HG03135 (cell line): Measurements from ENCODE around the gene SPTBN4.
"Not testable (repeated sequence)": the region's sequence is repeated elsewhere in the genome, so short reads cannot be mapped to it uniquely, and the experiment has no call there.

Experiments
- ATAC-seq: cut with Tn5 transposase; IDR thresholded peaks from one replicate; pipeline ENCODE4 v1.9.1; 2021; ENCODE audit warnings: mild to moderate bottlenecking, moderate library complexity; ENCODE audit not compliant: unreplicated experiment

The SPTBN4 gene

DNA sequence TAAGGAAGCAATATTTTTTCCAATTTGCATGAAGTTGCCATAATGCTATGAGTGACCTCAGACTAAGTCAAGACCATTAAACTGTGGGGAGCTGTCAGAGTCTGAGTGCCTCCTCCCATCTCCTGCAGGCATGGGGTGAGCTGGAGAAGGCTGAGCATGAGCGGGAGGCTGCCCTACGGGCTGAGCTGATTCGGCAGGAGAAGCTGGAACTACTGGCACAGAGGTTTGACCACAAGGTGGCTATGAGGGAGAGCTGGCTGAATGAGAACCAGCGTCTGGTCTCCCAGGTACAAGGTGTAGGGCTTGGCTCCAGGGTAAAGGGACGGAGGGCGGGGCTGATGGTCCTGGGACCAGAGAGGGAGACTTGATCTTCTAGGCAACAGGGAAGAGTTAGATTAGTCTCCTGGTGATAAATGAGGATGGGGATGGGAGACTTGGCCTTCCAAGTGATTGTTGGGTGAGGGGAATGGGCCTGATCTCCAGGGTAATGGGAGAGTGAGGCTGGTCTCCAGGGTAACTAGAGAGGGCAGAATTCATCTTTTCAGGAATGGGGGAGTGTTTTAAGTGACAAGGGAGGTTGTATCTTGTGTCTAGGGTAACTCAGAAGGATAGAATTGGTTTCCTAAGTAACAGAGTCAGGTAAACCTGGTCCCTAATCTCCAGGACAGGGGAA is 36.0 kb downstream of the SPTBN4 start:
- no peak for ATAC-seq

DNA sequence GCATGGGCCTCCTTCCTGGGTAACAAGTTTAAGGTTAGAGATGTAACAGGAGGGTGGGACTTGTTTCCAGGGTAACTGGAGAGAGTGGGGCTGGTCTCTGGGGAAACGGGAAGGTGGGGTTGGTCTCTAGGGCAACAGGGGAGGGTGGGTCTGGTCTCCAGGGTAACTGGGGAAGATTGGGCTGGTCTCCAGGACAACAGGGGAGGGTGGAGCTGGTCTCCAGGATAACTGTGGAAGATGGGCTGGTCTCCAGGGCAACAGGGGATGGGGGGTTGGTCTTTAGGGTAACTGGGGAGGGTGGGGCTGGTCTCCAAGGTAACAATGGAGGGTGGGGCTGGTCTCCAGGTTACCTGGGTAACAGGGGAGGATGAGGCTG is 36.5 kb downstream of the SPTBN4 start:
- ATAC-seq = no peak

DNA sequence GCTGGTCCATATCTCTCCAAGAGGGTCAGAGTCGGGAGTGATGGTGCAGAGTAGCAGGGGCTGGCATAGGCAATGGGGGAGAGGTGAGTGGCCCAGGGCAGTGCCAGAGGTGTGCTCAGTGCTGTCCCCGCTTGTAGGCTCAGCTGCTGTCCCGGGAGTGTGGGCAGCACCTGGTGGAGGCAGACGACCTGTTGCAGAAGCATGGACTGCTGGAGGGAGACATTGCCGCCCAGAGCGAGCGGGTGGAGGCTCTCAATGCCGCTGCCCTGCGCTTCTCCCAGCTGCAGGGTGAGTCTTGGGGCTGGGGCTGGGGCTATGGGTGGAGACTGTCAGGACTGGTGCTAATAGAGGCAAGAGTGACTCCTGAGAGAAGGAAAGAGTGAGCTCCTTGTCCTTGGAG is 39.3 kb downstream of the SPTBN4 start:
- no peak for ATAC-seq

DNA sequence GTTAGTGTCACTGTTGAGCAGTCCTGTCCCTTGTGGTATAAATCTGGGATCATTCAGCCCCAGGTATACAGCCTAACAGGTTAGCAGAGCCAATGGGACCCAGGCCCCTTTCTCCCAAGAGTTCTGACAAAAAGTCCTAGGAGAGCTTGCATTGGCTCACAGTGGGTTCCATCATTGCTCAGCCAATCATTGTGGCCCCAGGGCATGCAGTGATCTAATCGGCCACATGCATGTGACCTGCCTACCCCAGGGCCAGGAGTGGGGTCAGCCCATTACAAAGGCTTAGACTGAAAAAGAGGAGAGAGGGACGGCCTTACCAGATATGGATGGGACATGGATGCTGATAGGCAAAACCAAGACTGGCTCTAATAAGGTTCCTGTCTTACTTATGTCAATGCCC is 41.1 kb downstream of the SPTBN4 start:
- no peak for ATAC-seq

DNA sequence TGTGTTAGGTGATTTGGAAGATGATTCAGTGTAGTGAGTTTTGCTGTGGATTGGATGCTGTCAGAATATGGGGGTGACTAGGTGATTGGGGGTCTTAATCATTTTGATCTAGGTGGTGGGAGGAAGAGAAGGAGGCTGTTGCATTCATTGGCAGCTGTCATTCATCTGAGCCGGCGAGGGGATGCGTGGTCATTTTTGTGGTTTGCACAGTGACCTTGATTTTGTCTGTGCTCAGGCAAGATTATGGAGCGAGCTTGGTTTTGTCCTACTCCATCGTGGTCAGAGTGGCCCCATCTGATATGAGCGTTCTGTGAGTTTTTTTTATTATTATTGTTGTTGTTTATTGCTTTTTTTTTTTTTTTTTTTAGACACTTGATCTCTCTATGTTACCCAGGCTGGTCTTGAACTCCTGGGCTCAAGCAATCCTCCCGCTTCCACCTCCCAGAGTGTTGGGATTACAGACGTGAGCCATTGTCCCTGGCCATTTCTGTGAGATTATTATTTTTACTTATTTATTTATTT is 42.0 kb downstream of the SPTBN4 start:
- no peak for ATAC-seq

DNA sequence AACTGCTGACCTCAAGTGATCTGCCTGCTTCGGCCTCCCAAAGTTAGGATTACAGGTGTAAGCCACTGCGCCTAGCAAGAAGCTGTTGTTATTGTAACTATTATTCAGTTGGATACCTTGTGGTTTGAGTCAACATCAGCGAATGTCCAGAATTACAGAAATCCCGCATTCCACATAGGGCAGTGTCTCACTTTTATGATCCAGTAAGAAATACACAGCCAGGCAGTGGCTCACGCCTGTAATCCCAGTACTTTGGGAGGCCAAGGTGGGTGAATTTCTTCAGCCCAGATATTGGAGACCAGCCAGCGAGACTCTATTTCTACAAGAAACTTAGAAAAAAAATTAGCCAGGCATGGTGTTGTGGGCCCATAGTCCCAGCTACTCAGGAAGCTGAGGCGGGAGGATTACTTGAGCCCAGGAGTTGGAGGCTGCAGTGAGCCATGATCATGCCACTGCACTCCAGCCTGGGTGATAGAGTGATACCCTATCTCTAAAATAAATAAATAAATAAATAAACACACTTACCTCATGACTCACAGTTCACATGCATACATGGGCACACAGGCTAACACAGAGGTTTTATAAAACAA is 43.8 kb downstream of the SPTBN4 start:
- no peak for ATAC-seq

DNA sequence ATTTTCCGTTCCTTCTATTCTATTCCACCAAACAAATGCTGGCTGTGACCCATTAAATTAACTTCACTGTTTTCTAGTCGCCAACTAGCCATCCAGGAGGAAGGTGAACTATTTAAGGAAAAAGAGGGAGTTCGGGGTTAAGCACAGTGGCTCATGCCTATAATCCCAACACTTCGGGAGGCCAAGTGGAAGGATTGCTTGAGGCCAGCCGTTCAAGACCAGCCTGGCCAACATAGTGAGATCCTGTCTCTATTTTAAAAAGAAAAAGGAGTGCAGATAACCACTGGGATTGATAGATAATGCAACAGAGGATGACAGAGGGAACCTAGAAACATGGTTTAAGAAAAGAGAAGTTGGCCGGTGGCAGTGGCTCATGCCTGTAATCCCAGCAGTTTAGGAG is 44.7 kb downstream of the SPTBN4 start:
- ATAC-seq = no peak

DNA sequence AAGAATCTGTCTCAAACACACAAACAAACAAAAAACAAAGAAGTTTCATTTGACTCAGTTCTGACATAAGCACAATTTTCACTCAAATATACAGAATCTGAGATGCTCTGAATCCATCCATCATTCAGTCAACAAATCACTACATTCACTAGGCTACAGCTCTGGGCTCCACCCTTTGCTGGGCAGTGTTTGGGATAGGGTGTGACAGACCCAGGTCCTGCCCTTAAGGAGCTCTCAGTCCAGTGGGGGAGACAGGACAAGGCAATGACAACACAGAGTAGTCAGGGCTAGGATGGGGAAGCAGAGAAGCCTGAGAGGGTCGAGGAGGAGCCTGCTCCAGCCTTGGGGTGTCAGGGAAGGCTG is 45.3 kb downstream of the SPTBN4 start:
- no peak for ATAC-seq

DNA sequence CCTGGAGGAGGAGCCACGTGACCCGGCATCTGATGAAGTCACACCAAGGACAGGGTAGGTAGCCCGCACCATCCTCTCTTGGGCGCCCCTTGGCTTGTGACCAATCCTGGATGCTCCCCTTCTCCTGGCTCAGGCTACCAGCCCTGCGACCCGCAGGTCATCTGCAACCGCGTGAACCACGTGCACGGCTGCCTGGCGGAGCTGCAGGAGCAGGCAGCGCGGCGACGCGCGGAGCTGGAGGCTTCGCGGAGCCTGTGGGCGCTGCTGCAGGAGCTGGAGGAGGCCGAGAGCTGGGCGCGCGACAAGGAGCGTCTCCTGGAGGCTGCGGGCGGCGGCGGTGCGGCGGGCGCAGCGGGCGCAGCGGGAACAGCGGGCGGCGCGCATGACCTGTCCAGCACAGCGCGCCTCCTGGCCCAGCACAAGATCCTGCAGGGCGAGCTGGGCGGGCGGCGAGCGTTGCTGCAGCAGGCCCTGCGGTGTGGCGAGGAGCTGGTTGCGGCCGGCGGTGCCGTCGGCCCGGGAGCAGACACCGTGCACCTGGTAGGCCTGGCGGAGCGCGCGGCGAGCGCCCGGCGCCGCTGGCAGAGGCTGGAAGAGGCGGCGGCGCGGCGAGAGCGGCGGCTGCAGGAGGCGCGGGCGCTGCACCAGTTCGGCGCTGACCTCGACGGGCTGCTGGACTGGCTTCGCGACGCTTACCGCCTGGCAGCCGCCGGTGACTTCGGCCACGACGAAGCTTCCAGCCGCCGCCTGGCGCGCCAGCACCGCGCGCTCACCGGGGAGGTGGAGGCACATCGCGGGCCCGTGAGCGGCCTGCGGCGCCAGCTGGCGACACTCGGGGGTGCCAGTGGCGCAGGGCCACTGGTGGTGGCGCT is 45.9 kb downstream of the SPTBN4 start:
- ATAC-seq = no peak

DNA sequence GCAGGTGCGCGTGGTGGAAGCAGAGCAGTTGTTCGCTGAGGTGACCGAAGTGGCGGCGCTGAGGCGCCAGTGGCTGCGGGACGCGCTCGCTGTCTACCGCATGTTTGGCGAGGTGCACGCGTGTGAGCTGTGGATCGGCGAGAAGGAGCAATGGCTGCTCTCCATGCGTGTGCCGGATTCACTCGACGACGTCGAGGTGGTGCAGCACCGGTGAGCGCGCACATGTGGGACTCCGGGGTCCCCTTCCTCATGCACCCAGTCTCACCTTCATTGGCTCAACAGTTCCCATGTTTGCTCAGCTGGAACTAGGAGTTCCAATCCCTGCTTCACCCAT is 46.5 kb downstream of the SPTBN4 start:
- ATAC-seq = no peak

DNA sequence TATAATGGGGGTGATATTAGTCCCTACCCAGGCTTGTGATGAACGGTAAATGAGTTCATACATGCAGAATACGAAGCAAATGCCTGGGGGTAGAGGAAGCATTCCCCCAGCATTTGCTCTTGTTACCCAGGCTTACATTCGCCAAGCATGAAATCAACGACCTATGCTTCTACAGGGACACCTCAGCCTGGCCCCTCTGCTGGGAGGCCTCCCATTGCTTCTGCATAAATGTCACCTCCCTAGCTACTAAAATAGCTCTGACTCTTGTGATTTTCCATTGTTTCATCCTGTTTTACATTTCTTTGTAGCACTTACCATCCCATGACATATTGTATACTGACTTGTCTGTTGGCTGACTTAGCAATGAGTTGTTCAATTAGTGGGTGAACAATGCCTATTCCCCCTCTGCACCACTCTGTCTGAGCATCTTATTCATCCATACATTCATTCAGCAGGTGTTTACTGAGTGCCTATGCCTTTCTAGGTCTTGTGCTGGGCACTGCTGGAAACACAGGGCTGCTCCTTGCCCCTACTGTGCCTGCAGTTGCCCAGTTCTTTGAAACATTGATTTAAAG is 47.0 kb downstream of the SPTBN4 start:
- no peak for ATAC-seq

DNA sequence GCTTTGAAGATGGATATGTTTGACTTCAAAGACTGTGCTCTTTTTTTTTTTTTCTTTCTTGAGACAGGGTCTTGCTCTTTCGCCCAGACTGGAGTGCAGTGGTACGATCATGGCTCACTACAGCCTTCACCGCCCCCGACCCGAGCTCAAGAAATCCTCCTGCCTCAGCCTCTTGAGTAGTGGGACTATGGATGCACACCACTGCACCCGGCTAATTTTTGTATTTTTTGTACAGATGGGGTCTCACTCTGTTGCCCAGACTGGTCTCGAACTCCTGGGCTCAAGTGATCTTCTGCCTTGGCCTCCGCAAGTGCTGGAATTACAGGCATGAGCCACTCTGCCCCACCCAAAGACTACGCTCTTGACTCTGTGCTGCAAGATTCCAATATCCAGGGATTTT is 50.4 kb downstream of the SPTBN4 start:
- ATAC-seq = no peak

DNA sequence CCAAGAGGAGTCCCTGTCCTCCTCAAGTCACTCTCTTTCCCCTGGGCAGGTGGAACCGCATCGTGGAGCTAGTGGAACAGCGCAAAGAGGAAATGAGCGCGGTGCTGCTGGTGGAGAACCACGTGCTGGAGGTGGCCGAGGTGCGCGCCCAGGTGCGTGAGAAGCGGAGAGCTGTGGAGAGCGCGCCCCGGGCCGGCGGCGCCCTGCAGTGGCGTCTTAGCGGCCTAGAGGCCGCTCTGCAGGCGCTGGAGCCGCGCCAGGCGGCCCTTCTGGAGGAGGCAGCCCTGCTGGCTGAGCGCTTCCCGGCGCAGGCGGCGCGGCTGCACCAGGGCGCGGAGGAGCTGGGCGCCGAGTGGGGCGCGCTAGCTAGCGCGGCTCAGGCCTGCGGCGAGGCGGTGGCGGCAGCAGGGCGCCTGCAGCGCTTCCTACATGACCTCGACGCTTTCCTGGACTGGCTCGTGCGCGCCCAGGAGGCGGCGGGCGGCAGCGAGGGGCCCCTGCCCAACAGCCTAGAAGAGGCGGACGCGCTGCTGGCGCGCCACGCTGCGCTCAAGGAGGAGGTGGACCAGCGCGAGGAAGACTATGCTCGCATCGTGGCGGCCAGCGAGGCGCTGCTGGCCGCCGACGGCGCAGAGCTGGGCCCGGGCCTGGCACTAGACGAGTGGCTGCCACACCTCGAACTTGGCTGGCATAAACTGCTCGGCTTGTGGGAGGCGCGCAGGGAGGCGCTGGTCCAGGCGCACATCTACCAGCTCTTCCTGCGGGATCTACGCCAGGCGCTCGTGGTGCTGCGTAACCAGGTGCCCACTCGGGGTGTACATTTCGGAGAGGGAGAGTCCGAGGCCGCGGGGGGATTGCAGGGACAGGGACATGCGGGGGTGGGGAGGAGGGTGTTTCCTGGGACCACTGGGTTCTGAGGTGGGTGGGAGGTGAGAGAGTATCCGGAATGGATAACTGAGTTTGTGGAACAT is 52.8 kb downstream of the SPTBN4 start:
- no peak for ATAC-seq

DNA sequence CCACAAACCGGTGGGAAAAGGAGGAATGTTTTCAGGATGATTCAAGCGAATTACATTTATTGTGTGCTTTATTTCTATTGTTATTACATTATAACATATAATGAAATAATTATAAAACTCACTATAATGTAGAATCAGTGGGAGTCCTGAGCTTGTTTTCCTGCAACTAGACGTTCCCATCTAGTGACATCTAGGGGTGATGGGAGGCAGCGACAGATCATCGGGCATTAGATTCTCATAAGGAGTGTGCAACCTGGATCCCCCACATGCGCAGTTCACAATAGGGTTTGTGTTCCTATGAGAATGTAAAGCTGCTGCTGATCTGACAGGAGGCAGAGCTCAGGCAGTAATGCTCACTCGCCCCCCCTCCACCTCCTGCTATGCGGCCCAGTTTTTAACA is 54.5 kb downstream of the SPTBN4 start:
- ATAC-seq = no peak

DNA sequence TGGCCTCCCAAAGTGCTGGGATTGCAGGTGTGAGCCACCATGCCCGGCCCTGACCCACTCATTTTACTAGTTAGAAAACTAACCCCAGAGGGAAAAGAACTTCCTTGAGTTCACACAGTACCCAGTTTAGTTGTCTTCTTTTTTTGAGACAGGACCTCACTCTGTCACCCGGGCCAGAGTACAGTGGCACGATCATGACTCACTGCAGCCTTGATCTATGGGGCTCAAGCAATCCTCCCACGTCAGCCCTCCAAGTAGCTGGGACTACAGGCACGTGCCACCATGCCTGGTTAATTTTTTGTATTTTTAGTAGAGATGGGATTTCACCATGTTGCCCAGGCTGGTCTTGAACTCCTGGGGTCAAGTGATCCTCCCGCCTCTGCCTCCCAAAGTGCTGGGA is 55.1 kb downstream of the SPTBN4 start:
- ATAC-seq = not testable (repeated sequence)

DNA sequence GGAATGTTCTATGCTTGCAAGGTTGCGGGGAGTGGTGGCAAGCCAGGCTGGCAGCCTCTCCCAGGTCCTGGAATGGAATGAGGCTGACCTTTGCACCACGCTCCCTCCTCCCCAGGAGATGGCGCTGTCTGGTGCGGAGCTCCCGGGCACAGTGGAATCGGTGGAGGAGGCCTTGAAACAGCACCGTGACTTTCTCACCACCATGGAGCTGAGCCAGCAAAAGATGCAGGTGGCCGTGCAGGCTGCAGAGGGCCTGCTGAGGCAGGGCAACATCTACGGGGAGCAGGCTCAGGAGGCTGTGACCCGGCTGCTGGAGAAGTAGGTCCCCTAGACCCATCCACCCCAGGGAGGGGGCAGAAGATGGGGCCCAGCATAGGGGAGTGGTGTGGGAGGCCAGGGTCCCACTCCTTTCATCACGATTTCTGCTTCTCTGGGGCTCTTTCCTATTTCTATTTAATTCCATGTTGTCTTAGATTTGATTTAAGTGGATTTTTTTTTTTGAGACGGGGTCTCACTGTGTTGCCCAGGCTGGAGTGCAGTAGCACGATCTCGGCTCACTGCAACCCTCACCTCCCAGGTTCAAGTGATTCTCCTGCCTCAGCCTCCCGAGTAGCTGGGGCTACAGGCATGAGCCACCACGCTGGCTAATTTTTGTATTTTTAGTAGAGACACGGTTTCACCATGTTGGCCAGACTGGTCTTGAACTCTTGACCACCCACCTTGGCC is 56.7 kb downstream of the SPTBN4 start:
- no peak for ATAC-seq

DNA sequence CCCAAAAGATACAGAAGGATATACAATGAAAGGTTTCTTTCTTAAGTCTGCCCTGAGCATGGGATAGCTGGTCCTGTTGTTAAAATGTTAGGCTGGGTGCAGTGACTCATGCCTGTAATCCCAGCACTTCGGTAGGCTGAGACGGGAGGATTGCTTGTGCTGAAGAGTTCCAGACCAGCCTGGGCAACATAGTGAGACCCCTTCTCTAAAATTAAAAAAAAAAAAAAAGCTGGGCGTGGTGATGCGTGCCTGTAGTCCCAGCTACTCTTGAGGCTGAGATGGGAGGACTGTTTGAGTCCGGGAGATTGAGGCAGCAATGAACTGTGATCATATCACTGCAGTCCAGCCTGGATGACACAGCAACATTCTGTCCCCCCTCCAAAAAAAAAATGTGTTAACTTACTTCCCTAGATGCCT is 57.3 kb downstream of the SPTBN4 start:
- no peak for ATAC-seq

DNA sequence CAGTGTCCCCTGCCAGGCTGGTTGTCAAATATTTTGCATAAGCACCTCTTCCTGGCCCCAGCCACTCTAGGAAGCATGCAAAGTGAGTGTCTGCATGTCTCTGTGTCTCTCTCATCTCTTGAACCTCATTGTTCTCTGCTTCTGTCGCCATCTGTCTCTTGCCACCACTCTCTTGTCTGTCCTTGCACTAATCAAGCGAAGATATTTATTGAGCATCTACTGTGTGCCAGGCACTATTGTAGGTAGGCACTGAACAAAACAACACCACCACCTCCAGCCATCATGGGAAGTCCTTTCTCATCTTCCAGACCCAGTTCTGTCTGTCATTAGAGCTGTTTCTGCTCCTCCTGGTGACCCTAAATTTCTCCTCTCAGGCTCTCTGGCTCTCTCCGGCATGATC is 57.9 kb downstream of the SPTBN4 start:
- ATAC-seq = no peak

DNA sequence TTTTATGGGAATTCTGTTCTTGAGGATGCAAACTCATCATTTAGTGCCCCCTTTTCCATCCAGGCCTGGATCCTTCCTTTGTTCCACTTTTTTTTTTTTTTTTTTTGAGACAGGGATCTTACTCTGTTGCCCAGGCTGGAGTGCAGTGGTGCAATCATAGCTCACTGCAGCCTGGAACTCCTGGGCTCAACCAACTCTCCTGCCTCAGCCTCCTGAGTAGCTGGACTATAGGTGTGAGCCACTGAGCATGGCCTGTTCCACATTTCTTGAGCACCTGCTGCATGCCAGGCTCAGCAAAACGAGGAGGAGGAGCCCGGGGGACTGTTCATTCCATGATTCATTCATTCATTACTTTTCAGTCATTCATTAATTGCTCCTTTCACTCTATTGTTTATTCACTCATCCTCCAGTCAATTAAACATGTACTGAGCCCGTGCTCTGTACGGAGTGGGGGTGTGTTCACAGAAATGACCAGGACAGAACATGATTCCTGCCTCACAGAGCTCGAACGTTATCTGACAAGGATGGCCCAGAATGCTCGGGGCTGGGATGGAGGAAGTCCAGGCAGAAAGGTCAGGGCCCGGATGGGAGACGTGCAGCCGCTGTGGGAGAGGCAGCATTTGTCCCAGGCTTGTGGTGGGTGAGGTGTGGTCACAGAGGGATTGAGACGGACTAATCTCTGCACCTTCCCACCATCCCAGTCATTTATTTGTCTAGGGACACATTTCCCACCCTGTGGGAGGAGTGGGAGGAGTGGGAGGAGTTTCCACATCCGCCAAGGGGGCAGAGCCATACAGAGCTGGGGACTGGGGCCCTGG is 58.6 kb downstream of the SPTBN4 start:
- no peak for ATAC-seq
